ENCODE data around the gene ZNF101.

ZNF101 gene

DNA sequence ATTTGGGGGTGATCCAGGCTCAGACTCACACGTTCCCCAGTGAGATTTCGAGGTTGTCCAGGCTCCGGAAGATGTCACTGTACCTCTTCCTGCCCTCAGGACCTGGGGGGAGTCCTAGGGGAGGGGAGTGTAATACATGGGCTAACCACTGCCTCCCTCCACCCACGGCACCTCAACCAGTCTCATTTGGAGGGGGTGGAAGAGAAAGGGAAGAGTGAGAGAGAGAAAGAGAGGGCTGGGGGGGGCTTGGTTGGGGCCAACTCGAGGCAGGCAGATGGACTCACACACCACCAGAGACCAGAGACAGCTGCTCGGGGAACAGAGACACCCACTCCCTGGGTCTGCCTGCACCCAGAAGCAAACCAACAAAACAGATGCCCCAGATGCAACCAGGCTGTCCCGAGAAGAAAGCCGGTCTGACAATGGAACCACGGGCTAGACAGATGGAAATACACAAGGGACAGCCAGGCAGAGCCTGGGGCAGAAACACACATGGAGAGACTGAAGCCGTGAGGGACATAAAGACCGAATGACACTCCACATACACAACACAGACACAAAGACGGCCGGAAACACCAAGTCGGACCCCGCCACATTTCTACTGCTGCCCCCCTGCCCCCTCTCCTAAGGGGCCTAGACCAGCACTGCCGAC lies 26.0 kb upstream of the ZNF101 start:
- DNase-seq (ENCODE audit: low read depth) = no peak

DNA sequence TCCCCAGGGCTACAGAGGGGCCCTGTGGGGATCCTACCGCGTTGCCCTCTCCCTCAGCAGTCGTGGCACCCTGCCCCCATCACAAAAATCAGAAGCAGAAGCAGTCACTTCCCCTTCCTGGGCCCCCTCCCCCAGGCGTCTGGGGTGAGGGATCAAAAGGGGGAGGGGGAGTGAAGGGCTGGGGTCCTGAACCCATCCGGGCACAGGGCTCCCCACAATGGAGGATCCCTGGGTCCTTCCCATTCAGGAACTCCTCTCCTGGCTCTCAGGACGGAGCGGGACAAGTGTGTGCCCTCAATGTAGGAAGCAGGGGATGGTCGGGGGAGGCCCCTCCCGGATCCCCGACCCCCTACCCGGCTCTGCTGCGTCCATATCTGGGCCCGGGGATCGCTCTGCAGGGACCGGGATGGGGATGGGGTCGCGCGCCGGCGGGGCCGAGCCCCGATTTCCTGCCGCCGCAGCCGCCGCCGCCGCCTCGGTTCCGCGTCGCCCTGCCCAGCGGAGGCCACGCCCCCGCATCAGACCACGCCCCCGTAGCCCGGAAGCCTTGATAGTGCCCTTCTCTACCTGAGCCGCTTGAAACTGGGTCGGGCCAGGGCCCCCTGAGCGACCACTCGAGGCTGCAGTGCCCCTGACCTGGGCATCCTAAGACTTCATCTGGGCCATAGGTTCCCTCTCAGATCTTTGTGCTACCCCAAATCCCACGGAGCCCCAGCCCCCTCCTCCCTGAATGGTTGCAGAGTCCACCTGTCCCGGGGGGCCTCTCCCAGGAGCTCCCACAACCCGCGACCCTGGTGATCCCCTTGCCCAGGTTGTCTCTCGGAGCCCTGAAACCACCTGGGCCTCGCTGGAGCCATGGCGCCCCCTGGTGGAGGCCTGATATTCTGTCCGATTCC lies 25.2 kb upstream of the ZNF101 start, which contains the start of gene GMIP:
GMIP (minus strand) TSS at position 500 of the 896 bp plus-strand sequence; CDS start at position 372, 128 bp downstream.
- TF ChIP-seq, protein P1, sequence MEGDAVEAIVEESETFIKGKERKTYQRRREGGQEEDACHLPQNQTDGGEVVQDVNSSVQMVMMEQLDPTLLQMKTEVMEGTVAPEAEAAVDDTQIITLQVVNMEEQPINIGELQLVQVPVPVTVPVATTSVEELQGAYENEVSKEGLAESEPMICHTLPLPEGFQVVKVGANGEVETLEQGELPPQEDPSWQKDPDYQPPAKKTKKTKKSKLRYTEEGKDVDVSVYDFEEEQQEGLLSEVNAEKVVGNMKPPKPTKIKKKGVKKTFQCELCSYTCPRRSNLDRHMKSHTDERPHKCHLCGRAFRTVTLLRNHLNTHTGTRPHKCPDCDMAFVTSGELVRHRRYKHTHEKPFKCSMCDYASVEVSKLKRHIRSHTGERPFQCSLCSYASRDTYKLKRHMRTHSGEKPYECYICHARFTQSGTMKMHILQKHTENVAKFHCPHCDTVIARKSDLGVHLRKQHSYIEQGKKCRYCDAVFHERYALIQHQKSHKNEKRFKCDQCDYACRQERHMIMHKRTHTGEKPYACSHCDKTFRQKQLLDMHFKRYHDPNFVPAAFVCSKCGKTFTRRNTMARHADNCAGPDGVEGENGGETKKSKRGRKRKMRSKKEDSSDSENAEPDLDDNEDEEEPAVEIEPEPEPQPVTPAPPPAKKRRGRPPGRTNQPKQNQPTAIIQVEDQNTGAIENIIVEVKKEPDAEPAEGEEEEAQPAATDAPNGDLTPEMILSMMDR (IDR thresholded peaks at IDR 0.05; ENCODE audit: low read depth, low read length, missing control alignments) = peak; percentile 82
- in situ Hi-C loops (cut with HindIII; ENCODE audit: low sequenced_read_pairs) = no loop called here
- peak within 1 kb of the TSS; percentile 92 for H3K4me3 ChIP-seq (ENCODE audit: low read depth, low read length)
- no peak for DNase-seq (ENCODE audit: low read depth)

More for the DNA sequence above, 26.0 kb upstream of the ZNF101 start:
- TF ChIP-seq, protein P1 (IDR thresholded peaks at IDR 0.05; ENCODE audit: low read depth, low read length, missing control alignments) = no peak
- in situ Hi-C loops (cut with HindIII; ENCODE audit: low sequenced_read_pairs) = no loop called here
- peak overlapping the region; percentile 92 for H3K4me3 ChIP-seq (ENCODE audit: low read depth, low read length)

DNA sequence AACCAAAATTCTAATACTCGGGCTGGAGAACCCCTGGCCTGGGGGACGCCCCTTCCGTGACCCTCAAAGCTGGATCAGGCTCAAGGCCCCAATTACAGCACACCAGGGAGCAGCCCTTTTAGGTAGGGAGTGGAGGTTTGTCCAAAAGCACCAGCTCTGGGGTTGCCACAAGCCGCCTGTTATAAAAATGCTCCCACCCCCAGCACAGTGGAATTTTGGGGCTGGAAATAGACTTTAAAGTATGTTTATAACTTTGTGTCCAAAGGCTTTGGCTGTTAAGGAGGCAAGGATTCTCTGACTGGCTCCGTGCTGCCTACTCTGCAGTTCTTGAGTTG lies 24.6 kb upstream of the ZNF101 start:
- in situ Hi-C loops (cut with HindIII; ENCODE audit: low sequenced_read_pairs) = no loop called here

DNA sequence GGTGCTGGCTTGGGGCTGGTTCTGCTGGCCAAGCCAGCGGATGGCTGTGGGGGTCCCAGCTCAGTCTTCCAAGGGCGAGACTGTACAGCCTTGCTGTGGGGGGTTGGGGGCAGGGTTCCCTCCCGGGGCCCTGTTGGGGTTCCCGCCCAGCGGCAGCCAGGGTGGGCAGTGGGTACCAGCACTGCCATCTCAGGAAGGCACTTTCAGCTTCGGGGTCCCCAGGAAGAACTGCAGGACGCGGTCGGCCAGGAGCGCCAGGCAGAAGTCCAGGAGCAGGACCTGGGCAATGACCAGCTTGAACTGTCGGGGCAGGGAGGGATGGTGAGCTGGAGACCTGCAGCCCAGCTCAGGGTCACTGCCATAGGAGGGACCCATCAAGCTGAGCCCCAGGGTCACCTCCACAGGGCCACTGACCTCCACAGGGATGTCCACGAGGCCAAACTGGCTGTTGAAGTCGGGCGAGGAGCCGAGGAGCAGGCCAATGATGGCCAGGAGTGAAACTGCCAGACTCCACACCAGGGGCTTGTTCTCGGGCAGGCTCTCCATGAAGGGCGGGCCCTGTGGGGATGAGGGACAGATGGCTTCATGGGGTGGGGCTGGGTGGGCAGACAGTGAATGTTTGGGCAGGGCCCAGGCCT lies 23.3 kb upstream of the ZNF101 start:
- TF ChIP-seq, protein P1 (IDR thresholded peaks at IDR 0.05; ENCODE audit: low read depth, low read length, missing control alignments) = no peak
- in situ Hi-C loops (cut with HindIII; ENCODE audit: low sequenced_read_pairs) = no loop called here
- H3K4me3 ChIP-seq (ENCODE audit: low read depth, low read length) = no peak overlapping the region
- no peak for DNase-seq (ENCODE audit: low read depth)

More for the DNA sequence above, 24.6 kb upstream of the ZNF101 start:
- H3K4me3 ChIP-seq (ENCODE audit: low read depth, low read length) = peak overlapping the region; percentile 92
- TF ChIP-seq, protein P1 (IDR thresholded peaks at IDR 0.05; ENCODE audit: low read depth, low read length, missing control alignments) = no peak
- no peak for DNase-seq (ENCODE audit: low read depth)

DNA sequence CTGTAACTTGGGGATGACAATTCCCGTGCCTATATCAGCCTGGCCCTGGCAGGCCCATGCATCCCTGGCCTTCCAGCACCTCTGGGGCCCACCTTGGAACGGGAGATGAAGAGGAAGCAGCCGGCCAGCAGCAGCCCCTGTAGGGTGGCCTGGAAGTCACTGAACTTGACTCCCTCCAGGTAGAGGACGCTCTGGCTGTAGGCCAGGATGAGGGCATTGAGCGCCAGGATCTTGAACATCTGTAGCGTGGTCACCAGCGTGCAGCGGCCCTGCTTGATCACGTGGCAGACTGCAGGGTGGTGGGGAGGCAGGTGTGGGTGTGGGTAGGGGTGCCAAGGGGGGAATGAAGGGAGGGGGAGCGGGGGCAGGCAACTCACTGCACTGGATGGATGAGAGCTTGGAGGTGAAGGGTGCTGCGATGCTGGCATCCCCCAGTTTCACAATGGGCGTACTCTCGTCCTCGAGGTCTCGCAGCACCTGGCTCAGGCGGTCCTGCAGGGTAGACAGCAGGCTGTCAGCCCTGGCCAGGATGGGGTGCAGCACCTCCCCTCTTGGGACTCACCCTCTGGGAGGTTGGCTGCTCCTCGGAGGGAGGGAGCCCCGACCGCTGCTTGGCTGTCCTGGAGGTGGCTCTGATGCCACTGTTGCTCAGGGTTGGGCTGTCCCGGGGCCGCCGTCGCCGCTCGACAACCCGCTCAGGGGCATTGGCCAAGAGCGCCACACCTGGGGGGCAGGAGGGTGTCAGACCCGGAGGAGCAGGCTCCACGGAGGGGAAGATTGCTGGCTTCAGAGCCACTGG lies 21.4 kb upstream of the ZNF101 start:
- TF ChIP-seq, protein P1 (IDR thresholded peaks at IDR 0.05; ENCODE audit: low read depth, low read length, missing control alignments) = no peak
- DNase-seq (ENCODE audit: low read depth) = no peak
- no peak overlapping the region for H3K4me3 ChIP-seq (ENCODE audit: low read depth, low read length)
- in situ Hi-C loops (cut with HindIII; ENCODE audit: low sequenced_read_pairs) = no loop called here

DNA sequence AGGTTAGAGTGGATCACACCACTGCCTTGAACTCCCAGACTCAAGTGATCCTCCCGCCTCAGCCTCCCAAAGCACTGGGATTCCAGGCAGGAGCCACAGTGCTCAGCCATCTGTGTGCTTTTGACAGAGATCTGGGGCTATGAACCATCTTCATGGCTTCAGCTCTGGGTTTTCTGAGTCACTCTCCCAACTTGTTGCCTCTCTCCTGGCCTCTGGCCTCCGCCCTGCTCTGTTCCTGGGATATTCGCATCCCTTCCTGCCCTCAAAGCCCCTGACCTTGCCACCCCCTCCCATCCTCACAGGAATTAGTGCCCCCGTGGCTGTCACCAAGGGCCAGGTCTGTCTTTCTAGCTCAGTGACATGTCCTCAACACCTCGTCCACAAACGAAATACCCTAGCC lies 19.5 kb upstream of the ZNF101 start:
- no peak for DNase-seq (ENCODE audit: low read depth)
- H3K4me3 ChIP-seq (ENCODE audit: low read depth, low read length) = no peak overlapping the region
- in situ Hi-C loops (cut with HindIII; ENCODE audit: low sequenced_read_pairs) = no loop called here
- TF ChIP-seq, protein P1 (IDR thresholded peaks at IDR 0.05; ENCODE audit: low read depth, low read length, missing control alignments) = no peak
